ENCODE data around the gene DYNLRB2.

DNA sequence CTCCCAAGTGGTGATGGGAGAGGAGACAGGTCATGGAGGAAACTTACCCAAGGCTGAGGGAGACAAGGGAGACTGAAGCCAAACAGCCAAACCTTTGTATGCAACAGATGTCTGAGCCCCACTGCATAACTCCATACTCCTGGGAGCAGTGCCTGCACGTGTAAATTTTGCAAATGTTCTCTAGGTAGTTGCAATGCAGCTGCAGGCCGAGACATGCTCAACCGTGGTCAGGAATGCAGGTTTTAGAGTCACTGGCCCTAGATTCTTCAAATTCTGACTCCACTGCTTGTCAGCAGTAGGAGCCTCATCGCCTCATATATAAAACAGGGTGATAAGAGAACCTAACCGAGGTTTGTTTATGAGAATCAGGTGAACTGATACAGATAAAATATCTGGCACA is 11.5 kb downstream of the DYNLRB2 start:
- TF ChIP-seq EZH2 (IDR thresholded peaks at IDR 0.05; ENCODE audit: borderline replicate concordance, low read length), result no peak
- TF ChIP-seq, protein P1, sequence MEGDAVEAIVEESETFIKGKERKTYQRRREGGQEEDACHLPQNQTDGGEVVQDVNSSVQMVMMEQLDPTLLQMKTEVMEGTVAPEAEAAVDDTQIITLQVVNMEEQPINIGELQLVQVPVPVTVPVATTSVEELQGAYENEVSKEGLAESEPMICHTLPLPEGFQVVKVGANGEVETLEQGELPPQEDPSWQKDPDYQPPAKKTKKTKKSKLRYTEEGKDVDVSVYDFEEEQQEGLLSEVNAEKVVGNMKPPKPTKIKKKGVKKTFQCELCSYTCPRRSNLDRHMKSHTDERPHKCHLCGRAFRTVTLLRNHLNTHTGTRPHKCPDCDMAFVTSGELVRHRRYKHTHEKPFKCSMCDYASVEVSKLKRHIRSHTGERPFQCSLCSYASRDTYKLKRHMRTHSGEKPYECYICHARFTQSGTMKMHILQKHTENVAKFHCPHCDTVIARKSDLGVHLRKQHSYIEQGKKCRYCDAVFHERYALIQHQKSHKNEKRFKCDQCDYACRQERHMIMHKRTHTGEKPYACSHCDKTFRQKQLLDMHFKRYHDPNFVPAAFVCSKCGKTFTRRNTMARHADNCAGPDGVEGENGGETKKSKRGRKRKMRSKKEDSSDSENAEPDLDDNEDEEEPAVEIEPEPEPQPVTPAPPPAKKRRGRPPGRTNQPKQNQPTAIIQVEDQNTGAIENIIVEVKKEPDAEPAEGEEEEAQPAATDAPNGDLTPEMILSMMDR (IDR thresholded peaks at IDR 0.05; ENCODE audit: low read length), result no peak
